CD4-positive, alpha-beta memory T cell (primary cell): ENCODE results near the gene CASTOR1. TPM values are rescaled to one million over a fixed set of nuclear protein-coding genes. Genes with fewer than 3 reads are reported as not detected.

Source experiments
- CTCF ChIA-PET: fragments of 350-600 bp; sonication (Branson Sonifier 250); formaldehyde crosslinking; loops from one replicate; lab custom pipeline; 2021; ENCODE audit warnings: inconsistent platforms; ENCODE audit not compliant: partially characterized antibody; lab: Charles Lee
- POLR2A ChIA-PET: fragments of 350-600 bp; sonication (Branson Sonifier 250); formaldehyde crosslinking; loops from one replicate; lab custom pipeline; 2021; ENCODE audit not compliant: partially characterized antibody; lab: Charles Lee
- DNase-seq, 5 donors: peaks; one replicate each; pipeline versions ENCODE4 v3.0.0 to v3.0.0-alpha.2; 2020 to 2022; ENCODE audit warnings: mixed read lengths in 1 of 5
- H3K27ac ChIP-seq: one replicate; pipeline ENCODE4 v1.7.0; 2013; ENCODE audit warnings: low read depth, low read length
- H3K27me3 ChIP-seq: 2 replicates; pipeline ENCODE4 v1.7.0; 2013; ENCODE audit warnings: mild to moderate bottlenecking, low read length, moderate library complexity; ENCODE audit not compliant: insufficient read depth
- H3K36me3 ChIP-seq: 2 replicates; pipeline ENCODE4 v1.7.0; 2013; ENCODE audit warnings: mild to moderate bottlenecking, low read length, moderate library complexity; ENCODE audit not compliant: insufficient read depth
- H3K4me1 ChIP-seq: 2 replicates; pipeline ENCODE4 v1.7.0; 2013; ENCODE audit warnings: mild to moderate bottlenecking, low read length, moderate library complexity; ENCODE audit not compliant: insufficient read depth
- H3K4me3 ChIP-seq, 2 donors: one replicate each; pipeline ENCODE4 v1.7.0; 2013; ENCODE audit warnings: low read length in 2 of 2, mild to moderate bottlenecking in 1 of 2
- H3K9me3 ChIP-seq, 2 donors: one replicate each; pipeline ENCODE4 v1.7.0; 2013; ENCODE audit warnings: low read length in 2 of 2, control low read depth in 1 of 2; ENCODE audit not compliant: control insufficient read depth in 1 of 2
- H3K27ac Mint-ChIP-seq, 7 donors: one replicate each; pipeline ENCODE4 v1.8.0; 2020 to 2021; ENCODE audit warnings: mixed read lengths in 7 of 7, mild to moderate bottlenecking in 6 of 7, inconsistent platforms in 3 of 7, moderate library complexity in 3 of 7
- H3K27me3 Mint-ChIP-seq, 2 donors: one replicate each; pipeline ENCODE4 v1.8.0; 2020 to 2021; ENCODE audit warnings: mixed read lengths in 2 of 2
- H3K36me3 Mint-ChIP-seq, 2 donors: one replicate each; pipeline ENCODE4 v1.8.0; 2020 to 2021; ENCODE audit warnings: mixed read lengths in 2 of 2, inconsistent platforms in 1 of 2, mild to moderate bottlenecking in 1 of 2
- H3K4me1 Mint-ChIP-seq, 4 donors: one replicate each; pipeline ENCODE4 v1.8.0; 2020 to 2021; ENCODE audit warnings: mixed read lengths in 4 of 4, mild to moderate bottlenecking in 1 of 4
- H3K4me3 Mint-ChIP-seq, 8 donors: one replicate each; pipeline ENCODE4 v1.8.0; 2020 to 2021; ENCODE audit warnings: mixed read lengths in 8 of 8, mild to moderate bottlenecking in 7 of 8, moderate library complexity in 6 of 8, inconsistent platforms in 3 of 8
- H3K9me3 Mint-ChIP-seq, 8 donors: one replicate each; pipeline ENCODE4 v1.8.0; 2020 to 2021; ENCODE audit warnings: mixed read lengths in 8 of 8, mild to moderate bottlenecking in 5 of 8, inconsistent platforms in 3 of 8, moderate library complexity in 1 of 8
- intact Hi-C: fragments of 100-400 bp; cut with micrococcal nuclease; formaldehyde crosslinking; loops from one replicate; pipeline ENCODE4 v1.15.1; 2023
- polyA plus RNA-seq, 2 donors: library from polyadenylated mRNA; unstranded; fragments of 300-500 nt; fragmentation: Illumina TruSeq; gene quantifications; one replicate each; pipeline ENCODE4 v1.2.3, GENCODE V29; 2021
- total RNA-seq, 2 experiments: library from RNA; stranded (reverse); gene quantifications; one replicate each; pipeline ENCODE4 v1.2.3, GENCODE V29; 2021

CASTOR1 gene
- total and polyA plus RNA-seq, 4 experiments from 2014 or later, result 11.3 to 17.5 (median 14.3) TPM

GRCh38 chr22:30266445-30267381 is 22.6 kb downstream of the CASTOR1 start, which contains the start of gene OSM:
OSM (minus strand) TSS chr22:30266851; CDS start chr22:30266799, 52 bp downstream.
- ChIA-PET POLR2A (interaction anchor here (0.9 to 9.0 kb wide), 7 partner anchors 18 to 169 kb away, joined by 3 to 106 read pairs (median 3); partner anchors contain the start of gene CASTOR1), CTCF (interaction anchor here (1.2 to 4.2 kb wide), 4 partner anchors 121 to 160 kb away, joined by 3 to 60 read pairs (median 6); partner anchors contain the start of gene RNF215)
- intact Hi-C loops, result loop anchor here (1.0 kb wide), 1 partner anchor 40 kb away; no protein-coding TSS in a partner anchor
- Mint-ChIP-seq H3K9me3 (no peaks in the 10 kb centered on the region), H3K27me3 (no peaks in the 10 kb centered on the region), H3K27ac (peak within 1 kb of the TSS; percentile 98 to 100 (median 99)), H3K4me1 (peaks cover 28 to 64% (median 46%) of the 10 kb centered on the region in 4 donors), H3K4me3 (peak within 1 kb of the TSS; percentile 90 to 98 (median 94)), H3K36me3 (peaks cover 4 to 27% of the 10 kb centered on the region in 2 donors)
- Histone ChIP-seq H3K9me3 (no peaks in the 10 kb centered on the region), H3K27ac (peak within 1 kb of the TSS; percentile 98), H3K36me3 (peaks cover 4% of the 10 kb centered on the region), H3K4me1 (peaks cover 54% of the 10 kb centered on the region), H3K27me3 (no peaks in the 10 kb centered on the region), H3K4me3 (peak within 1 kb of the TSS; percentile 85 to 96)
- peak; percentile 71 to 83 (median 78) for DNase-seq

- H3K9me3 Mint-ChIP-seq, result no peaks in the 10 kb centered on the region
- DNase-seq, result peak; percentile 84 to 95 (median 87)
- peaks cover 54% of the 10 kb centered on the region for H3K4me1 ChIP-seq
- no peaks in the 10 kb centered on the region for H3K27me3 ChIP-seq
- no peaks in the 10 kb centered on the region for H3K9me3 ChIP-seq
- intact Hi-C loops, result no loop called here
- H3K27me3 Mint-ChIP-seq, result no peaks in the 10 kb centered on the region
- peak overlapping the region; percentile 98 for H3K27ac ChIP-seq
- peak overlapping the region; percentile 90 to 98 (median 94) for H3K4me3 Mint-ChIP-seq
- H3K36me3 ChIP-seq, result peaks cover 4% of the 10 kb centered on the region
- POLR2A ChIA-PET, result interaction anchor here (0.9 to 9.0 kb wide), 4 partner anchors 19 to 125 kb away, joined by 3 to 106 read pairs (median 4); partner anchors contain the start of gene CASTOR1
- H3K27ac Mint-ChIP-seq, result peak overlapping the region; percentile 98 to 100 (median 99)
- peak overlapping the region; percentile 85 to 96 for H3K4me3 ChIP-seq
- peaks cover 28 to 64% (median 46%) of the 10 kb centered on the region in 4 donors for H3K4me1 Mint-ChIP-seq
- H3K36me3 Mint-ChIP-seq, result peaks cover 4 to 27% of the 10 kb centered on the region in 2 donors
- CTCF ChIA-PET, result interaction anchor here (1.2 to 4.2 kb wide), 3 partner anchors 38 to 159 kb away, joined by 4 to 60 read pairs (median 4); partner anchors contain the start of gene RNF215
Measured at GRCh38 chr22:30265823-30266444, 23.4 kb downstream of the CASTOR1 start.

GRCh38 chr22:30265131-30265720 is 24.1 kb downstream of the CASTOR1 start:
- Mint-ChIP-seq H3K4me3 (peak overlapping the region; percentile 90 to 98 (median 94)), H3K36me3 (peaks cover 4 to 25% of the 10 kb centered on the region in 2 donors), H3K27ac (peak overlapping the region; percentile 98 to 100 (median 99)), H3K4me1 (peaks cover 28 to 64% (median 46%) of the 10 kb centered on the region in 4 donors), H3K9me3 (no peaks in the 10 kb centered on the region), H3K27me3 (no peaks in the 10 kb centered on the region)
- CTCF ChIA-PET, result interaction anchor here (0.8 to 4.2 kb wide), 8 partner anchors 12 to 158 kb away, joined by 3 to 60 read pairs (median 4); partner anchors contain the start of genes RNF215 and SEC14L2
- POLR2A ChIA-PET, result interaction anchor here (9.0 kb wide), 1 partner anchor 20 kb away, joined by 106 read pairs; the partner anchor contains the start of gene CASTOR1
- Histone ChIP-seq H3K4me3 (peak overlapping the region; percentile 85 to 96), H3K4me1 (peaks cover 54% of the 10 kb centered on the region), H3K27me3 (no peaks in the 10 kb centered on the region), H3K9me3 (no peaks in the 10 kb centered on the region), H3K27ac (peak overlapping the region; percentile 98), H3K36me3 (peaks cover 4% of the 10 kb centered on the region)
- DNase-seq, result no peak
- intact Hi-C loops, result no loop called here

DNA sequence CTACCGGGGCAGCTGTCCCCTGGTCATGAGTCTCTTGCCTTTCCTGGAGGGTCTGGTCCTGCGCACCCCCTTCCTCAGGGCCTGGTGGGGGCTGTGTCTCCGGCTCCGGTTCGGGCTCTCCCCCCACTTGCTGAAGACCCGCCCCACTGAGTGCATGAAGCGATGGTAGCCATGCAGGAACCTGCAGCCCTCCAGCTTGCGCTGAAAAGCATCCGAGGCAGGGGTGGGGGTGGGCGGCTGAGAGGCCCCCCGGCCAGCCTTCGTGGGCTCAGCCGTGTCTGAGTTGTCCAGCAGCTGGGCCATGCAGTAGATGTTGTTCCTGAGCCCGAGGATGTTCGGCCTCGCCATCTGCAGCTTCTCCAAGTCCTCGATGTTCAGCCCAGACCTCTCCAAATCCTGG is 25.4 kb downstream of the CASTOR1 start:
- intact Hi-C loops, result loop anchor here (1.0 to 2.0 kb wide), 4 partner anchors 23 to 156 kb away; partner anchors contain the start of genes RNF215 and TBC1D10A
- no peak overlapping the region for H3K4me3 ChIP-seq
- H3K36me3 ChIP-seq, result peaks cover 4% of the 10 kb centered on the region
- Mint-ChIP-seq H3K4me3 (no peak overlapping the region), H3K27ac (peak overlapping the region in 1 of 7 donors; percentile 99), H3K27me3 (no peaks in the 10 kb centered on the region), H3K4me1 (peaks cover 28 to 63% (median 46%) of the 10 kb centered on the region in 4 donors), H3K9me3 (no peaks in the 10 kb centered on the region), H3K36me3 (peaks cover 4 to 18% of the 10 kb centered on the region in 2 donors)
- DNase-seq, result no peak
- CTCF ChIA-PET, result interaction anchor here (0.7 to 4.2 kb wide), 17 partner anchors 23 to 179 kb away, joined by 3 to 60 read pairs (median 4); partner anchors contain the start of gene RNF215
- POLR2A ChIA-PET, result interaction anchor here (1.1 to 9.0 kb wide), 4 partner anchors 8 to 159 kb away, joined by 3 to 106 read pairs (median 3); partner anchors contain the start of gene CASTOR1
- H3K9me3 ChIP-seq, result no peaks in the 10 kb centered on the region
- no peaks in the 10 kb centered on the region for H3K27me3 ChIP-seq
- peaks cover 54% of the 10 kb centered on the region for H3K4me1 ChIP-seq
- H3K27ac ChIP-seq, result no peak overlapping the region

- ChIA-PET CTCF (interaction anchor here (0.7 to 4.2 kb wide), 23 partner anchors 15 to 178 kb away, joined by 3 to 60 read pairs (median 4); partner anchors contain the start of gene RNF215), POLR2A (interaction anchor here (1.0 to 9.0 kb wide), 6 partner anchors 9 to 159 kb away, joined by 3 to 106 read pairs (median 3); partner anchors contain the start of genes CASTOR1, CCDC157 and SF3A1)
- H3K4me1 ChIP-seq, result peaks cover 48% of the 10 kb centered on the region
- H3K36me3 Mint-ChIP-seq, result peaks cover 4 to 18% of the 10 kb centered on the region in 2 donors
- no peaks in the 10 kb centered on the region for H3K9me3 ChIP-seq
- peak overlapping the region; percentile 36 for H3K27ac ChIP-seq
- H3K36me3 ChIP-seq, result peaks cover 4% of the 10 kb centered on the region
- DNase-seq, result peak; percentile 64 to 76 (median 68)
- peak overlapping the region; percentile 70 to 83 (median 74) for H3K4me3 Mint-ChIP-seq
- no peaks in the 10 kb centered on the region for H3K27me3 Mint-ChIP-seq
- intact Hi-C loops, result loop anchor here (1.0 to 2.0 kb wide), 5 partner anchors 24 to 155 kb away; partner anchors contain the start of genes RNF215, SF3A1 and TBC1D10A
- no peaks in the 10 kb centered on the region for H3K27me3 ChIP-seq
- H3K4me1 Mint-ChIP-seq, result peaks cover 24 to 56% (median 42%) of the 10 kb centered on the region in 4 donors
- H3K9me3 Mint-ChIP-seq, result no peaks in the 10 kb centered on the region
- H3K27ac Mint-ChIP-seq, result peak overlapping the region; percentile 61 to 90 (median 86)
- H3K4me3 ChIP-seq, result peak overlapping the region in 1 of 2 donors; percentile 24
Measured at GRCh38 chr22:30262917-30263741, 26.2 kb downstream of the CASTOR1 start.
